Measurements from ENCODE around the gene ALK.

Gene ALK

DNA sequence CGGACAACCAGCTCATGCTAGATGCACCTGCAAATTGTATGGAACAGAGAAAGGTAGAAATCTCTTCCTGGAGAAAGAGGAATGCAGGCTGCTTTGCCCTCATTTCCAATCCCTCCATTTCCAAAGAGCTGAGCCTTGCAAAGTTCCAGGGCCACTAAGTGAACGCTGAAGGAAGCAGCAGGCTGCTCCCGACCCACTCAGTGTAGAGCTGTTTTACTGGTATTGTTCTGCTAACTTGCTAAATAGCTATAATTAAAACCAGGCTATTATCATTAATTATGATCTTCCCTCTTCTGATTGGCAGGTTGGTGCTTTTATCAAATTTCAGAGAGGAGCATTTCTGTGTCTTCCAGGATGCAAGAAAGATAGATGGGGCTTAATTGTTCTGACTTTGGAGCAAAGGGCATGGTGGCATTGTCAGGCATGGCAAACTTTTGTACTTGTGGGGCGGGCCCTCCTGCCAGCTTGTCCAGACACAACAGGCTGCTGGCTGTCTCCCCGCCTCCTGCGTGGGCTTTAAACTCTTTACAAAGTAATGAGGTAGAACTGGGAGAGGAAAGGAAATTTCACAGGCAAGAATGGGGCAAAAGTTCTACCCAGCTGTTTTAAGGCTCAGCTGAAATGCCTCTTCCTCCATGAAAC, 40.2 kb downstream of the ALK start:
- no peak overlapping the region for H3K4me3 ChIP-seq
- DNase-seq = no peak
- no peaks in the 10 kb centered on the region for H3K9me3 ChIP-seq
- H3K27ac ChIP-seq = no peak overlapping the region
- TF ChIP-seq, protein P1, sequence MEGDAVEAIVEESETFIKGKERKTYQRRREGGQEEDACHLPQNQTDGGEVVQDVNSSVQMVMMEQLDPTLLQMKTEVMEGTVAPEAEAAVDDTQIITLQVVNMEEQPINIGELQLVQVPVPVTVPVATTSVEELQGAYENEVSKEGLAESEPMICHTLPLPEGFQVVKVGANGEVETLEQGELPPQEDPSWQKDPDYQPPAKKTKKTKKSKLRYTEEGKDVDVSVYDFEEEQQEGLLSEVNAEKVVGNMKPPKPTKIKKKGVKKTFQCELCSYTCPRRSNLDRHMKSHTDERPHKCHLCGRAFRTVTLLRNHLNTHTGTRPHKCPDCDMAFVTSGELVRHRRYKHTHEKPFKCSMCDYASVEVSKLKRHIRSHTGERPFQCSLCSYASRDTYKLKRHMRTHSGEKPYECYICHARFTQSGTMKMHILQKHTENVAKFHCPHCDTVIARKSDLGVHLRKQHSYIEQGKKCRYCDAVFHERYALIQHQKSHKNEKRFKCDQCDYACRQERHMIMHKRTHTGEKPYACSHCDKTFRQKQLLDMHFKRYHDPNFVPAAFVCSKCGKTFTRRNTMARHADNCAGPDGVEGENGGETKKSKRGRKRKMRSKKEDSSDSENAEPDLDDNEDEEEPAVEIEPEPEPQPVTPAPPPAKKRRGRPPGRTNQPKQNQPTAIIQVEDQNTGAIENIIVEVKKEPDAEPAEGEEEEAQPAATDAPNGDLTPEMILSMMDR (IDR thresholded peaks at IDR 0.05) = no peak
- no peaks in the 10 kb centered on the region for H3K4me1 ChIP-seq
- H3K36me3 ChIP-seq = no peaks in the 10 kb centered on the region
- intact Hi-C loops (cut with DNase I; ENCODE audit: low total_unique reads) = no loop called here
- H3K27me3 ChIP-seq = peaks cover 0 to 2% of the 10 kb centered on the region in 2 donors

DNA sequence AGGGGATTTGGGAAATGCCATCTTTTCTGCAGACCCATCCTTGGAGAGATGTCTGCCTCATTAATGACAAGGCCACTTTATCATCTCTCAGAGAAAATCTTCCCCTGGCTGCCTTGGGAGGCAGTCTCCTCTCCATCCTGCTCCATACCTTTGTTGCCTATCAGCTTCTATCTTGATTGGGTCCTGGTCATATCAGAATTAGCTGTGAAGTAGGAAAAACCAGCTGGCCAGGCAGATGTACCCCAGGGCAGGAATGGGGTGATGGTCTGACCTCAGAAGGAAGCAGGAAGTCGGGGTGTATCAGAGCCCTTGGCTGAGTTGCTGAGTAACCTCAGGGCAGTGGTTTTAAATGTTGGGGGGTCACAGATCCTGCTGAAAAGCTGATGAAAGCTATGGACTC, 41.3 kb downstream of the ALK start:
- H3K4me3 ChIP-seq = no peak overlapping the region
- peaks cover 0 to 2% of the 10 kb centered on the region in 2 donors for H3K27me3 ChIP-seq
- DNase-seq = no peak
- H3K4me1 ChIP-seq = no peaks in the 10 kb centered on the region
- H3K27ac ChIP-seq = no peak overlapping the region
- H3K9me3 ChIP-seq = no peaks in the 10 kb centered on the region
- intact Hi-C loops (cut with DNase I; ENCODE audit: low total_unique reads) = no loop called here
- H3K36me3 ChIP-seq = no peaks in the 10 kb centered on the region
- TF ChIP-seq, protein P1 (IDR thresholded peaks at IDR 0.05) = no peak

DNA sequence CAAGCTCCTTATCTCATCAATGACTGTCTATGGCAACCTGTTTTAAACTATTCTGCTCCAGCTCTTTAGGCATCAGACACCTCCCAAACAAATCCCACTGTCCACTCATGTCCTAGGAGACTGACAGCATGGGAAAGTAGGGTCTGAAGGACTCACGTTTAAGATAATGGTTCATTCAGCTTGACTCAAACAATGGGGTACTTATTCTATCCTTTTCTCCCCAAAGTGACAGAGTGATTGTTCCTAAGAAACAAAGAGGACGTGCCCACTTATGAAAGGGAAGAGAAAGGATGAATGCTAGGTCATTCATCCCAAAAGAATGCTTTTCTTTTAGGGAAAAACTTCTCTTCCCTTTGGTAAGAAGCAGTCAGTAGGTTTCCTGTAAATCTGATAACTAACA, 41.9 kb downstream of the ALK start:
- Histone ChIP-seq H3K27ac (no peak overlapping the region), H3K4me1 (no peaks in the 10 kb centered on the region), H3K9me3 (no peaks in the 10 kb centered on the region), H3K36me3 (no peaks in the 10 kb centered on the region), H3K4me3 (no peak overlapping the region), H3K27me3 (peaks cover 0 to 2% of the 10 kb centered on the region in 2 donors)
- intact Hi-C loops (cut with DNase I; ENCODE audit: low total_unique reads) = no loop called here
- DNase-seq = no peak
- TF ChIP-seq, protein P1 (IDR thresholded peaks at IDR 0.05) = no peak

DNA sequence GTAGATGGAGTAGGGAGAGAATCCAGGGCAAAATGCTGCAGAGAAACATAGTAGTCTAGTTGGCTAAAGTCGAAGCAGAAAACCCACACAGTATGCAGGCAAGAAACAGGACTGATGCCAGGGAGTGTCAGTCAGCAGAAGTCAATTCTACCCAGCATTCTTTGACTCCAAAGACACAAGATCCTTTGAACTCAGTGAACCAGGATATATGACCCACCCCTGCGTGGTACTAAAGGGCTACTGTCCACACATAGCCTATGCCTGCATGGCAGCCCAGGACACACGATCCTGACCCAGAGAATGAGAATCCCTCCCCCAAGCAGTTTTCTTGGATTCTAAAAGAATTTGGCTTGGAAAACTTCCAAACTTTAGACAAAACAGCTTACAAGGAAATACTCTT, 42.5 kb downstream of the ALK start:
- intact Hi-C loops (cut with DNase I; ENCODE audit: low total_unique reads) = no loop called here
- no peaks in the 10 kb centered on the region for H3K36me3 ChIP-seq
- no peak overlapping the region for H3K27ac ChIP-seq
- DNase-seq = no peak
- H3K27me3 ChIP-seq = peaks cover 0 to 2% of the 10 kb centered on the region in 2 donors
- TF ChIP-seq, protein P1 (IDR thresholded peaks at IDR 0.05) = no peak
- H3K9me3 ChIP-seq = no peaks in the 10 kb centered on the region
- H3K4me3 ChIP-seq = no peak overlapping the region
- H3K4me1 ChIP-seq = no peaks in the 10 kb centered on the region

DNA sequence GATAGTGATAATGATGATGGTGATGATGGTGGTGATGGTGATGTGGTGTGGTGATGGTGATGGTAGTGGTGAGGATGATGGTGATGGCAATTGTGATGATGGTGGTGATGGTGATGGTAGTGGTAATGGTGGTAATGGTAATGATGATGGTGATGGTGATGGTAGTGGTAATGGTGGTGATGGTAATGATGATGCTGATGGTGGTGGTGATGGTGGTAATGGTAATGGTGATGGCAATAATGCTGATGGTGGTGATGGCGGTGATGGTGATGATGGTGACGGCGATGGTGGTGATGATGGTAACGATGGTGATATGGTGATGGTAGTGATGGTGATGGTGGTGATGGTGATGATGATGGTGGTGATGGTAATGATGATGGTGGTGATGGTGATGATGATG, 45.0 kb downstream of the ALK start:
- Histone ChIP-seq H3K27ac (no peak overlapping the region), H3K36me3 (no peaks in the 10 kb centered on the region), H3K4me1 (no peaks in the 10 kb centered on the region), H3K9me3 (no peaks in the 10 kb centered on the region), H3K4me3 (no peak overlapping the region), H3K27me3 (peaks cover 0 to 6% of the 10 kb centered on the region in 2 donors)
- TF ChIP-seq, protein P1 (IDR thresholded peaks at IDR 0.05) = no peak
- DNase-seq = no peak
- intact Hi-C loops (cut with DNase I; ENCODE audit: low total_unique reads) = no loop called here

DNA sequence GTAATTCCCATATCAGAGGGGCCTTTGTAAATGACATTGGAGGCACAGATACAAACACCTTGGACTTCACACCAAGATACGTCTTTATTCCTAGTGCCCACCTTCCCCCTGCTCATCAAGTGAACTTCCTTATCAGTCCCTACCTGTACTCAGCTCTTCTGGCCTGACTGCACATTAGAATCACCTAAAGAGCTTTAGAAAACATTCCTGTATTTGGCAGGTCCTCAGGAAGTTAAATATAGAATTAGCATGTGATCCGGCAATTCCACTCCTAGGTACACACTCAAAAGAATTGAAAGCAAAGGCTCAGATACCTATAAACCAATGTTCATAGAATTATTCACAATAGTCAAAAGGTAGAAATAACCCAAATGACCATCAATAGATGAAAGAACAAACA, 46.6 kb downstream of the ALK start:
- DNase-seq = no peak
- TF ChIP-seq, protein P1 (IDR thresholded peaks at IDR 0.05) = no peak
- Histone ChIP-seq H3K4me3 (no peak overlapping the region), H3K27ac (no peak overlapping the region), H3K9me3 (no peaks in the 10 kb centered on the region), H3K27me3 (peaks cover 0 to 4% of the 10 kb centered on the region in 2 donors), H3K36me3 (no peaks in the 10 kb centered on the region), H3K4me1 (no peaks in the 10 kb centered on the region)
- intact Hi-C loops (cut with DNase I; ENCODE audit: low total_unique reads) = no loop called here

All from tibial artery (tissue), 4 donors.